ENCODE measurements around the gene ADGRD1. TPM values are rescaled to one million over a fixed set of nuclear protein-coding genes. Genes with fewer than 3 reads are reported as not detected.

ADGRD1 gene
- total RNA-seq, 1 donor from 2014 or later, result 0.98 TPM

- peak overlapping the region; percentile 27 for H3K27ac Mint-ChIP-seq (ENCODE audit: unreplicated experiment)
- peak; percentile 16 for DNase-seq (ENCODE audit: low read depth, low spot score)
- peaks cover 20% of the 10 kb centered on the region for H3K4me1 Mint-ChIP-seq
- no peak overlapping the region for H3K4me3 Mint-ChIP-seq
- H3K9me3 Mint-ChIP-seq, result peaks cover 5% of the 10 kb centered on the region
- no peak for TF ChIP-seq CTCF (conservative IDR thresholded peaks at IDR 0.05)
- no peaks in the 10 kb centered on the region for H3K27me3 Mint-ChIP-seq (ENCODE audit: low read depth)
- H3K36me3 Mint-ChIP-seq (ENCODE audit: low read depth), result no peaks in the 10 kb centered on the region
Observed at GRCh38 chr12:131102991-131103668, 149.4 kb downstream of the ADGRD1 start.

GRCh38 chr12:131103669-131104462, 150.2 kb downstream of the ADGRD1 start:
- H3K4me1 Mint-ChIP-seq, result peaks cover 20% of the 10 kb centered on the region
- H3K4me3 Mint-ChIP-seq, result no peak overlapping the region
- DNase-seq (ENCODE audit: low read depth, low spot score), result no peak
- H3K36me3 Mint-ChIP-seq (ENCODE audit: low read depth), result no peaks in the 10 kb centered on the region
- peaks cover 5% of the 10 kb centered on the region for H3K9me3 Mint-ChIP-seq
- H3K27me3 Mint-ChIP-seq (ENCODE audit: low read depth), result no peaks in the 10 kb centered on the region
- H3K27ac Mint-ChIP-seq (ENCODE audit: unreplicated experiment), result no peak overlapping the region
- no peak for TF ChIP-seq CTCF (conservative IDR thresholded peaks at IDR 0.05)

GRCh38 chr12:131104463-131105350, 151.0 kb downstream of the ADGRD1 start:
- H3K9me3 Mint-ChIP-seq, result peaks cover 7% of the 10 kb centered on the region
- TF ChIP-seq CTCF (conservative IDR thresholded peaks at IDR 0.05), result peak; percentile 97
- peaks cover 20% of the 10 kb centered on the region for H3K4me1 Mint-ChIP-seq

GRCh38 chr12:131105351-131105735, 151.6 kb downstream of the ADGRD1 start:
- Mint-ChIP-seq H3K27ac (ENCODE audit: unreplicated experiment) (peak overlapping the region; percentile 92), H3K4me1 (peaks cover 21% of the 10 kb centered on the region), H3K4me3 (no peak overlapping the region), H3K36me3 (ENCODE audit: low read depth) (no peaks in the 10 kb centered on the region), H3K27me3 (ENCODE audit: low read depth) (no peaks in the 10 kb centered on the region), H3K9me3 (peaks cover 8% of the 10 kb centered on the region)
- TF ChIP-seq CTCF (conservative IDR thresholded peaks at IDR 0.05), result no peak
- DNase-seq (ENCODE audit: low read depth, low spot score), result no peak

More at GRCh38 chr12:131104463-131105350, 151.0 kb downstream of the ADGRD1 start:
- Mint-ChIP-seq H3K36me3 (ENCODE audit: low read depth) (no peaks in the 10 kb centered on the region), H3K27me3 (ENCODE audit: low read depth) (no peaks in the 10 kb centered on the region), H3K27ac (ENCODE audit: unreplicated experiment) (peak overlapping the region; percentile 92), H3K4me3 (no peak overlapping the region)
- peak; percentile 97 for DNase-seq (ENCODE audit: low read depth, low spot score)

GRCh38 chr12:131105736-131106348, 152.1 kb downstream of the ADGRD1 start:
- DNase-seq (ENCODE audit: low read depth, low spot score), result no peak
- no peaks in the 10 kb centered on the region for H3K27me3 Mint-ChIP-seq (ENCODE audit: low read depth)
- no peak for TF ChIP-seq CTCF (conservative IDR thresholded peaks at IDR 0.05)
- H3K27ac Mint-ChIP-seq (ENCODE audit: unreplicated experiment), result no peak overlapping the region
- peaks cover 25% of the 10 kb centered on the region for H3K4me1 Mint-ChIP-seq
- no peaks in the 10 kb centered on the region for H3K36me3 Mint-ChIP-seq (ENCODE audit: low read depth)
- H3K9me3 Mint-ChIP-seq, result peaks cover 8% of the 10 kb centered on the region
- H3K4me3 Mint-ChIP-seq, result no peak overlapping the region
